Measurements from ENCODE around the gene FGFRL1. TPM values are rescaled to one million over a fixed set of nuclear protein-coding genes. Genes with fewer than 3 reads are reported as not detected.
A peak's percentile ranks its signal among the peaks of the same experiment; 100 is the strongest.

Gene FGFRL1
- total and polyA plus RNA-seq, 2 of the 13 experiments (the other 11 are each of a cell fraction or from before 2014, with no cell fraction given), result 19.1 to 30.6 TPM

DNA sequence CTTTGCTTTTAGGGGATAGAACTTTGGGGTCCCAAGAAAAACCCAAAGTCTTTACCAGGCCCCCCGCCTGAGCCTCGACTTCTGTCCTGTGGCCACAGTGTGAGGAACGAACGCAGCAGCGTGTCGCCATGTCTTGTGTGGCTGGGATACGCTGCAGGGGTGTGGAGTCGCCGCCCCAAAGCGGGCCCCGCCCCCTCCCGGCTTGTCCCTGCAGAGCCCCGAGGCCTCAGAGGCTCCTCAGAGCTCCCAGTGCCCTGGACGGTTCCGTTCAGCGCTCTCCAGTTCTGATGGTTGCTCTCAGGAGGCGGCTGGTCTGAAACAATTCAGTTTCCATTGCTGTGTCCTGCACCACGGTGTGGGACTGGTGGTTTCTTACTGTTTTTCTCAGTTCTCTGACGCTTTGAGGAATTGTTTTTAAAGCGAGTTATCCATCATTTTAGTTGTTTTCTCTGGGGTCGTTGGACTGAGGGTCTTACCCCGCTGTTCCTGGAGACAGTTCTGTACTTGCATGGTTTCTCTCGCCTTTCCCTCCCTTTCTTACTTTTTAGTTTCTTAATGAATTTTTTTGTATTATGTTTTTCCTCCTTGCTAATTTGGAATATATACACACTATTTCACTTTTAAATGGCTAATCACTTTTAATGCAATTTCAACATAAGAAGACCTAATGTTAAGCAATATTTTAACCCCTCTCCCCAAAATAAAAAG lies 26.1 kb upstream of the FGFRL1 start (continued):
- TF ChIP-seq ZNF34 (CRISPR knock-in tag; IDR thresholded peaks at IDR 0.05; ENCODE audit: borderline replicate concordance), result no peak
- TF ChIP-seq CAMTA2 (CRISPR knock-in tag; IDR thresholded peaks at IDR 0.05; ENCODE audit: borderline replicate concordance), result no peak
- no peak for TF ChIP-seq PLSCR1 (CRISPR knock-in tag; IDR thresholded peaks at IDR 0.05; ENCODE audit: borderline replicate concordance)
- TF ChIP-seq FOXA1 (IDR thresholded peaks at IDR 0.05), result no peak
- no peak for TF ChIP-seq FOXA1 (CRISPR knock-in tag; IDR thresholded peaks at IDR 0.05)
- no peak for TF ChIP-seq MTF1 (CRISPR knock-in tag; IDR thresholded peaks at IDR 0.05)
- TF ChIP-seq ZBTB49 (CRISPR knock-in tag; IDR thresholded peaks at IDR 0.05; ENCODE audit: borderline replicate concordance), result no peak
- TF ChIP-seq, protein P1, sequence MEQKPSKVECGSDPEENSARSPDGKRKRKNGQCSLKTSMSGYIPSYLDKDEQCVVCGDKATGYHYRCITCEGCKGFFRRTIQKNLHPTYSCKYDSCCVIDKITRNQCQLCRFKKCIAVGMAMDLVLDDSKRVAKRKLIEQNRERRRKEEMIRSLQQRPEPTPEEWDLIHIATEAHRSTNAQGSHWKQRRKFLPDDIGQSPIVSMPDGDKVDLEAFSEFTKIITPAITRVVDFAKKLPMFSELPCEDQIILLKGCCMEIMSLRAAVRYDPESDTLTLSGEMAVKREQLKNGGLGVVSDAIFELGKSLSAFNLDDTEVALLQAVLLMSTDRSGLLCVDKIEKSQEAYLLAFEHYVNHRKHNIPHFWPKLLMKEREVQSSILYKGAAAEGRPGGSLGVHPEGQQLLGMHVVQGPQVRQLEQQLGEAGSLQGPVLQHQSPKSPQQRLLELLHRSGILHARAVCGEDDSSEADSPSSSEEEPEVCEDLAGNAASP (CRISPR knock-in tag; IDR thresholded peaks at IDR 0.05; ENCODE audit: borderline replicate concordance), result no peak
- no peak for TF ChIP-seq SAFB2 (CRISPR knock-in tag; IDR thresholded peaks at IDR 0.05; ENCODE audit: borderline replicate concordance, low read depth)
- TF ChIP-seq, protein P2, sequence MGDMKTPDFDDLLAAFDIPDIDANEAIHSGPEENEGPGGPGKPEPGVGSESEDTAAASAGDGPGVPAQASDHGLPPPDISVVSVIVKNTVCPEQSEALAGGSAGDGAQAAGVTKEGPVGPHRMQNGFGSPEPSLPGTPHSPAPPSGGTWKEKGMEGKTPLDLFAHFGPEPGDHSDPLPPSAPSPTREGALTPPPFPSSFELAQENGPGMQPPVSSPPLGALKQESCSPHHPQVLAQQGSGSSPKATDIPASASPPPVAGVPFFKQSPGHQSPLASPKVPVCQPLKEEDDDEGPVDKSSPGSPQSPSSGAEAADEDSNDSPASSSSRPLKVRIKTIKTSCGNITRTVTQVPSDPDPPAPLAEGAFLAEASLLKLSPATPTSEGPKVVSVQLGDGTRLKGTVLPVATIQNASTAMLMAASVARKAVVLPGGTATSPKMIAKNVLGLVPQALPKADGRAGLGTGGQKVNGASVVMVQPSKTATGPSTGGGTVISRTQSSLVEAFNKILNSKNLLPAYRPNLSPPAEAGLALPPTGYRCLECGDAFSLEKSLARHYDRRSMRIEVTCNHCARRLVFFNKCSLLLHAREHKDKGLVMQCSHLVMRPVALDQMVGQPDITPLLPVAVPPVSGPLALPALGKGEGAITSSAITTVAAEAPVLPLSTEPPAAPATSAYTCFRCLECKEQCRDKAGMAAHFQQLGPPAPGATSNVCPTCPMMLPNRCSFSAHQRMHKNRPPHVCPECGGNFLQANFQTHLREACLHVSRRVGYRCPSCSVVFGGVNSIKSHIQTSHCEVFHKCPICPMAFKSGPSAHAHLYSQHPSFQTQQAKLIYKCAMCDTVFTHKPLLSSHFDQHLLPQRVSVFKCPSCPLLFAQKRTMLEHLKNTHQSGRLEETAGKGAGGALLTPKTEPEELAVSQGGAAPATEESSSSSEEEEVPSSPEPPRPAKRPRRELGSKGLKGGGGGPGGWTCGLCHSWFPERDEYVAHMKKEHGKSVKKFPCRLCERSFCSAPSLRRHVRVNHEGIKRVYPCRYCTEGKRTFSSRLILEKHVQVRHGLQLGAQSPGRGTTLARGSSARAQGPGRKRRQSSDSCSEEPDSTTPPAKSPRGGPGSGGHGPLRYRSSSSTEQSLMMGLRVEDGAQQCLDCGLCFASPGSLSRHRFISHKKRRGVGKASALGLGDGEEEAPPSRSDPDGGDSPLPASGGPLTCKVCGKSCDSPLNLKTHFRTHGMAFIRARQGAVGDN (CRISPR knock-in tag; IDR thresholded peaks at IDR 0.05), result peak; percentile 81
- TF ChIP-seq MIER2 (CRISPR knock-in tag; IDR thresholded peaks at IDR 0.05), result no peak
- TF ChIP-seq ZNF143 (CRISPR knock-in tag; IDR thresholded peaks at IDR 0.05), result no peak
- TF ChIP-seq NFKB2 (CRISPR knock-in tag; IDR thresholded peaks at IDR 0.05; ENCODE audit: borderline replicate concordance), result peak; percentile 35; the same call in 1 of the 2 replicates
- no peak for TF ChIP-seq NRL (CRISPR knock-in tag; IDR thresholded peaks at IDR 0.05; ENCODE audit: borderline replicate concordance)
- no peak for TF ChIP-seq TEAD2 (CRISPR knock-in tag; IDR thresholded peaks at IDR 0.05)
- no peak for TF ChIP-seq ZNF772 (CRISPR knock-in tag; IDR thresholded peaks at IDR 0.05)
- TF ChIP-seq UBTF (CRISPR knock-in tag; IDR thresholded peaks at IDR 0.05), result no peak; the same call in 1 of the 2 replicates

Measured in HepG2 (cell line).